PFSK-1 (cell line): ENCODE data around the gene WWC2.

ENCODE experiments used
- FOXP2 ChIP-seq: optimal IDR thresholded peaks from 2 replicates; pipeline ENCODE3; 2011; ENCODE audit warnings: borderline replicate concordance, control low read depth, inconsistent platforms; ENCODE audit not compliant: insufficient read depth; ENCODE audit errors: extremely low read length, extremely low read depth
- POLR2AphosphoS5 ChIP-seq: IDR thresholded peaks from 2 replicates; pipeline ENCODE4 v1.6.1; 2012; ENCODE audit warnings: low read depth, mild to moderate bottlenecking, control low read depth, low read length, moderate library complexity
- SIN3A ChIP-seq: IDR thresholded peaks from 2 replicates; pipeline ENCODE4 v1.6.1; 2012; ENCODE audit warnings: mild to moderate bottlenecking, low read length, moderate library complexity, borderline replicate concordance; ENCODE audit not compliant: insufficient read depth
- TAF1 ChIP-seq: IDR thresholded peaks from 2 replicates; pipeline ENCODE4 v1.6.1; 2012; ENCODE audit warnings: low read length, control low read depth, borderline replicate concordance; ENCODE audit not compliant: insufficient read depth
- TF ChIP-seq, protein P1 (sequence below), 2 experiments: IDR thresholded peaks; 2 replicates each; pipeline versions ENCODE4 v1.6.1 to v1.8.0; 2011 to 2012; ENCODE audit warnings: low read depth in 2 of 2, low read length in 2 of 2, control low read depth in 1 of 2, inconsistent platforms in 1 of 2, mild to moderate bottlenecking in 1 of 2, moderate library complexity in 1 of 2; ENCODE audit not compliant: insufficient read depth in 1 of 2

Gene WWC2

DNA sequence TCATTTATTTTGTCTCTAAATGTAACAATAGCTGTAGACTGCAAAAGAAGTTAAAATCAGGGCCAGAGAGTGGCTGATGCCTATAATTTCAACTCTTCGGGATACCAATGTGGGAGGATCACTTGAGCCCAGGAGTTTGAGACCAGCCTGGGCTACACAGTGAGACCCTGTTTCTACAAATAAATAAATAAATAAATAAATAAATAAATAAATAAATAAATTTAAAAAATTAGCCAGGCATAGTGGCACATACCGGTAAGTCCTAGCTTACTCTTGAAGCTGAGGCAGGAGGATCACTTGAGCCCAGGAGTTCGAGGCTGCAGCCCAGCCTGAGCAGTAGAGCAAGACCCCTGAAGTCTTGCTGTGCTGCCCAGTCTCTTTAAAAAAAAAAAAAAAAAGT is 79.1 kb downstream of the WWC2 start:
- TF ChIP-seq FOXP2, result no peak
- TF ChIP-seq TAF1, result no peak
- TF ChIP-seq, protein P1, sequence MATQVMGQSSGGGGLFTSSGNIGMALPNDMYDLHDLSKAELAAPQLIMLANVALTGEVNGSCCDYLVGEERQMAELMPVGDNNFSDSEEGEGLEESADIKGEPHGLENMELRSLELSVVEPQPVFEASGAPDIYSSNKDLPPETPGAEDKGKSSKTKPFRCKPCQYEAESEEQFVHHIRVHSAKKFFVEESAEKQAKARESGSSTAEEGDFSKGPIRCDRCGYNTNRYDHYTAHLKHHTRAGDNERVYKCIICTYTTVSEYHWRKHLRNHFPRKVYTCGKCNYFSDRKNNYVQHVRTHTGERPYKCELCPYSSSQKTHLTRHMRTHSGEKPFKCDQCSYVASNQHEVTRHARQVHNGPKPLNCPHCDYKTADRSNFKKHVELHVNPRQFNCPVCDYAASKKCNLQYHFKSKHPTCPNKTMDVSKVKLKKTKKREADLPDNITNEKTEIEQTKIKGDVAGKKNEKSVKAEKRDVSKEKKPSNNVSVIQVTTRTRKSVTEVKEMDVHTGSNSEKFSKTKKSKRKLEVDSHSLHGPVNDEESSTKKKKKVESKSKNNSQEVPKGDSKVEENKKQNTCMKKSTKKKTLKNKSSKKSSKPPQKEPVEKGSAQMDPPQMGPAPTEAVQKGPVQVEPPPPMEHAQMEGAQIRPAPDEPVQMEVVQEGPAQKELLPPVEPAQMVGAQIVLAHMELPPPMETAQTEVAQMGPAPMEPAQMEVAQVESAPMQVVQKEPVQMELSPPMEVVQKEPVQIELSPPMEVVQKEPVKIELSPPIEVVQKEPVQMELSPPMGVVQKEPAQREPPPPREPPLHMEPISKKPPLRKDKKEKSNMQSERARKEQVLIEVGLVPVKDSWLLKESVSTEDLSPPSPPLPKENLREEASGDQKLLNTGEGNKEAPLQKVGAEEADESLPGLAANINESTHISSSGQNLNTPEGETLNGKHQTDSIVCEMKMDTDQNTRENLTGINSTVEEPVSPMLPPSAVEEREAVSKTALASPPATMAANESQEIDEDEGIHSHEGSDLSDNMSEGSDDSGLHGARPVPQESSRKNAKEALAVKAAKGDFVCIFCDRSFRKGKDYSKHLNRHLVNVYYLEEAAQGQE (IDR thresholded peaks at IDR 0.05; ENCODE audit: insufficient read depth in 1 of 2, low read depth in 2 of 2, low read length in 2 of 2), result no peak
- no peak for TF ChIP-seq SIN3A
- no peak for TF ChIP-seq POLR2AphosphoS5

DNA sequence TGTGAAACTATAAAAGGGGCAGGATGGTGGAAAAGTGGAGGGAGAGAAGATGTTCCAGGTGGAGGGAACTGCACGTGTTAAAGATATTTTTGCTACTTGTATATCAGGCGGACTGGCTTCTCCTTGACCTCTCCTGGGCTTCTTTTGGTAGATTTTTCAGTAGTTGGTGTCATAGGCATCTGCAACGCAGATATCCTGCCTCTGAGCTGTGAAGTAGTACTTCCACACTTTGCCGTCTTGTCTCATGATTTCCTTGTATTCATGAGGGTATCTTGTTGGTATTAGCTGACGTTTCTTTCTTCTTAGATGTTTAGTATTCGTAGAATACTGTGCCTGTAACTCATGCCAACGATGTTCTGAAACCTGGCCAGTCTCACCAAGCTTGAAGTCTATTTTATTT is 81.0 kb downstream of the WWC2 start:
- TF ChIP-seq, protein P1 (IDR thresholded peaks at IDR 0.05; ENCODE audit: insufficient read depth in 1 of 2, low read depth in 2 of 2, low read length in 2 of 2), result no peak
- no peak for TF ChIP-seq FOXP2
- no peak for TF ChIP-seq POLR2AphosphoS5
- TF ChIP-seq SIN3A, result no peak
- TF ChIP-seq TAF1, result no peak

DNA sequence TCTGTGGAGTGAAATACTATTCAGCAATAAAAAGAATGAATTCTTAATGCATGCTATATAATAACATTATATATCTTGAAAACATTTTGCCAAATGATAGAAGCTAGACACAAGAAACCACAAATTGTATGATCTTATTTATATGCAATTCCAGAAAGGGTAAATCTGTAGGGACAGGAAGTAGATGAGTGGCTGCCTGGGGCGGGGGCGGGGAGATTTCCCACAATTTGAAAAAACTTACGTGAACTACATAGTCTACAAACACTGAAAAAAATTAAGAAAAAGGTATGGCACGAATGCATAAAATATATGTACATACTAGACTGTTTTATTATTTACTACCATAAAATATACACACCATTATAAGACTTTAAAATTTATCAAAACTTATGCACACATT is 81.6 kb downstream of the WWC2 start:
- TF ChIP-seq SIN3A, result no peak
- TF ChIP-seq TAF1, result no peak
- TF ChIP-seq FOXP2, result no peak
- TF ChIP-seq, protein P1 (IDR thresholded peaks at IDR 0.05; ENCODE audit: insufficient read depth in 1 of 2, low read depth in 2 of 2, low read length in 2 of 2), result no peak
- no peak for TF ChIP-seq POLR2AphosphoS5

DNA sequence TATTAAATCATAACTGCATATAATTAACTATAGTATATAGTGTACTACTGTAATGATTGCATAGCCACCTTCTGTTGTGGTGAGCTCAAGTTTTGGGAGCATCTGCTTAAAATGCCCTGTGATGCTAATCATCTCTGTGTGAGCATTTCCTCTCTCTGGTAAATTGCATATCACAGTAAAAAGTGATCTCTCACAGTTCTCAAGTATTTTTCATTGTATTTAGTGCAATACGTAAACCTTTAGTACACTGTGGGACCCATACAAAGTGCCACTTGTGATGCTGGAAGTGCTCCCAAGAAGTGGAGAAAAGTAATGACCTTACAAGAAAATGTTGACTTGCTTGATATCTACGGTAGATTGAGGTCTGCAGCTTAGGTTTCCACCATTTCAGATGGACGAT is 82.0 kb downstream of the WWC2 start:
- TF ChIP-seq TAF1, result no peak
- no peak for TF ChIP-seq SIN3A
- TF ChIP-seq, protein P1 (IDR thresholded peaks at IDR 0.05; ENCODE audit: insufficient read depth in 1 of 2, low read depth in 2 of 2, low read length in 2 of 2), result no peak
- TF ChIP-seq FOXP2, result no peak
- TF ChIP-seq POLR2AphosphoS5, result no peak
